ENCODE measurements around the gene CXCL16.

The CXCL16 gene

DNA sequence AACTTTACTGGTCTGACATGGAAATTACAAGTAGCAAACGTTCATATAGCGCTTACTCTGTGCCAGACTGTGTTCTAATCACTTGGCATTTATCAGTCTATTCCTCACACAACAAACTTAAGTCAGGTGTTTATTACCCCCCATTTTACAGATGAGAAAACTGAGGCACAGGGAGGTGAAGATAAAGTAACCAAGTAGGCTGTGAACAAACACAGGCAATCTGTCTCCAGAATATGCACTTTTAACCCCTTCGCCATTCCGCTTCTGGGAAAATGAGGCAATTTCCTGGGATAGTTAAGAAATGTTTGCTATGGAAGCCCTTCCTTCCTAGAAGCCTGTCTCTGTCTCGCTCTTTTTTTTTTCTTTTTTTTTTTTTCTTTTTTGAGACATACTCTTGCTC lies 12.2 kb upstream of the CXCL16 start:
- Histone ChIP-seq H3K9ac (ENCODE audit: low read depth in 1 of 2, low read length in 2 of 2) (no peak overlapping the region), H3K27ac (ENCODE audit: low read depth in 2 of 2, low read length in 2 of 2) (no peak overlapping the region), H3K4me3 (ENCODE audit: low read length in 2 of 2) (no peak overlapping the region), H3K4me1 (ENCODE audit: control insufficient read depth in 2 of 2, insufficient read depth in 2 of 2, low read length in 2 of 2) (no peaks in the 10 kb centered on the region), H3K36me3 (ENCODE audit: control insufficient read depth in 2 of 2, insufficient read depth in 2 of 2, low read length in 2 of 2) (no peaks in the 10 kb centered on the region), H3K27me3 (ENCODE audit: control insufficient read depth in 2 of 2, insufficient read depth in 2 of 2, low read length in 2 of 2) (peaks cover 0 to 5% of the 10 kb centered on the region in 2 donors), H3K9me3 (ENCODE audit: control insufficient read depth in 2 of 2, low read length in 2 of 2) (no peaks in the 10 kb centered on the region)

- no peak overlapping the region for H3K9ac ChIP-seq (ENCODE audit: low read depth in 1 of 2, low read length in 2 of 2)
- H3K9me3 ChIP-seq (ENCODE audit: control insufficient read depth in 2 of 2, low read length in 2 of 2): no peaks in the 10 kb centered on the region
- H3K4me1 ChIP-seq (ENCODE audit: control insufficient read depth in 2 of 2, insufficient read depth in 2 of 2, low read length in 2 of 2): no peaks in the 10 kb centered on the region
- no peak overlapping the region for H3K27ac ChIP-seq (ENCODE audit: low read depth in 2 of 2, low read length in 2 of 2)
- H3K27me3 ChIP-seq (ENCODE audit: control insufficient read depth in 2 of 2, insufficient read depth in 2 of 2, low read length in 2 of 2): peaks cover 0 to 5% of the 10 kb centered on the region in 2 donors
- no peak overlapping the region for H3K4me3 ChIP-seq (ENCODE audit: low read length in 2 of 2)
- H3K36me3 ChIP-seq (ENCODE audit: control insufficient read depth in 2 of 2, insufficient read depth in 2 of 2, low read length in 2 of 2): no peaks in the 10 kb centered on the region
These were observed 10.9 kb upstream of the CXCL16 start for GRCh38 chr17:4750606-4751005.

- Histone ChIP-seq H3K27ac (ENCODE audit: low read depth in 2 of 2, low read length in 2 of 2) (no peak overlapping the region), H3K9ac (ENCODE audit: low read depth in 1 of 2, low read length in 2 of 2) (no peak overlapping the region), H3K4me1 (ENCODE audit: control insufficient read depth in 2 of 2, insufficient read depth in 2 of 2, low read length in 2 of 2) (peaks cover 0 to 6% of the 10 kb centered on the region in 2 donors), H3K27me3 (ENCODE audit: control insufficient read depth in 2 of 2, insufficient read depth in 2 of 2, low read length in 2 of 2) (peaks cover 2 to 5% of the 10 kb centered on the region in 2 donors), H3K36me3 (ENCODE audit: control insufficient read depth in 2 of 2, insufficient read depth in 2 of 2, low read length in 2 of 2) (no peaks in the 10 kb centered on the region), H3K4me3 (ENCODE audit: low read length in 2 of 2) (no peak overlapping the region), H3K9me3 (ENCODE audit: control insufficient read depth in 2 of 2, low read length in 2 of 2) (no peaks in the 10 kb centered on the region)
These were observed 9.0 kb upstream of the CXCL16 start for GRCh38 chr17:4748686-4749085.

DNA sequence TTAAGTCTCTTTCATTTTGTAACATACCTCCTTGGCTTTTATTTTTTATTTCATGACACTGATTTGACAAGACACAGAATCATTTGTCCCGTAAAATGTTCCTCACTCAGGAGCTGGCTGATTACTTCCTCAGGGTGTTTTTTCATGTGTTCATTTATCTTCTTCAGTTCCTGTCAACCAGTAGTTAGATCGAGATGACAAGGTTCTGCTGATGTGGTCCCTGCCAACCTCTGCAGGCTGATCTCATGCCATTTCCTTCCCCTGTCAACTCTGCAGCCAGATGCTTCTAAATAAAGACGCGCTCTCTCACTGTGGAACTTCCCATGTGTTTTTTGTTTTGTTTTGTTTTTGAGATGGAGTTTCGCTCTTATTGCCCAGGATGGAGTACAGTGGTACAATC lies 8.1 kb upstream of the CXCL16 start:
- peaks cover 0 to 6% of the 10 kb centered on the region in 2 donors for H3K4me1 ChIP-seq (ENCODE audit: control insufficient read depth in 2 of 2, insufficient read depth in 2 of 2, low read length in 2 of 2)
- H3K36me3 ChIP-seq (ENCODE audit: control insufficient read depth in 2 of 2, insufficient read depth in 2 of 2, low read length in 2 of 2): no peaks in the 10 kb centered on the region
- H3K9ac ChIP-seq (ENCODE audit: low read depth in 1 of 2, low read length in 2 of 2): no peak overlapping the region
- H3K9me3 ChIP-seq (ENCODE audit: control insufficient read depth in 2 of 2, low read length in 2 of 2): no peaks in the 10 kb centered on the region
- peaks cover 0 to 5% of the 10 kb centered on the region in 2 donors for H3K27me3 ChIP-seq (ENCODE audit: control insufficient read depth in 2 of 2, insufficient read depth in 2 of 2, low read length in 2 of 2)
- H3K4me3 ChIP-seq (ENCODE audit: low read length in 2 of 2): no peak overlapping the region
- no peak overlapping the region for H3K27ac ChIP-seq (ENCODE audit: low read depth in 2 of 2, low read length in 2 of 2)

- Histone ChIP-seq H3K9me3 (ENCODE audit: control insufficient read depth in 2 of 2, low read length in 2 of 2) (no peaks in the 10 kb centered on the region), H3K27ac (ENCODE audit: low read depth in 2 of 2, low read length in 2 of 2) (no peak overlapping the region), H3K9ac (ENCODE audit: low read depth in 1 of 2, low read length in 2 of 2) (no peak overlapping the region), H3K27me3 (ENCODE audit: control insufficient read depth in 2 of 2, insufficient read depth in 2 of 2, low read length in 2 of 2) (peaks cover 0 to 5% of the 10 kb centered on the region in 2 donors), H3K36me3 (ENCODE audit: control insufficient read depth in 2 of 2, insufficient read depth in 2 of 2, low read length in 2 of 2) (no peaks in the 10 kb centered on the region), H3K4me1 (ENCODE audit: control insufficient read depth in 2 of 2, insufficient read depth in 2 of 2, low read length in 2 of 2) (peaks cover 0 to 6% of the 10 kb centered on the region in 2 donors), H3K4me3 (ENCODE audit: low read length in 2 of 2) (no peak overlapping the region)
These were observed 5.6 kb upstream of the CXCL16 start for GRCh38 chr17:4744999-4745969.

- Histone ChIP-seq H3K36me3 (ENCODE audit: control insufficient read depth in 2 of 2, insufficient read depth in 2 of 2, low read length in 2 of 2) (no peaks in the 10 kb centered on the region), H3K4me1 (ENCODE audit: control insufficient read depth in 2 of 2, insufficient read depth in 2 of 2, low read length in 2 of 2) (peaks cover 5 to 9% of the 10 kb centered on the region in 2 donors), H3K9ac (ENCODE audit: low read depth in 1 of 2, low read length in 2 of 2) (no peak overlapping the region), H3K27me3 (ENCODE audit: control insufficient read depth in 2 of 2, insufficient read depth in 2 of 2, low read length in 2 of 2) (peaks cover 0 to 5% of the 10 kb centered on the region in 2 donors), H3K27ac (ENCODE audit: low read depth in 2 of 2, low read length in 2 of 2) (no peak overlapping the region), H3K9me3 (ENCODE audit: control insufficient read depth in 2 of 2, low read length in 2 of 2) (no peaks in the 10 kb centered on the region), H3K4me3 (ENCODE audit: low read length in 2 of 2) (no peak overlapping the region)
These were observed 4.2 kb upstream of the CXCL16 start for GRCh38 chr17:4743898-4744297.

DNA sequence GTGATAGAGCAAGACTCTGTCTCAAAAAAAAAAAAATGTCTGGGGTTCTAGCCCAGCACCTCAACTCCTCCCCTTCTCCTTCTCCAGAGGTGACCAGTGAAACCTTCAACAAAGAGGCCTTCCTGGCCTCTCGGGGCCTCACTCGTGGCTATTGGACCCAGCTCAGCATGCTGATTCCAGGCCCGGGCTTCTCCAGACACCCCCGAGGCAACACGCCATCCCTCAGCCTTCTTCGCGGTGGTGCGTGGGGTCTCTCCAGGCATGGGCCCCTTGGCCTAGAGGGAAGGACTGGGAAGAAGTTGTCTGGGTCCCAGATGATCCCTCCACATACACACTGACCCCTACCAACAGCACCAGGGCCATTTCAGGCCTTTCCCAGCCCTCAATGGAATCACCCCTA lies 3.5 kb upstream of the CXCL16 start:
- no peak overlapping the region for H3K9ac ChIP-seq (ENCODE audit: low read depth in 1 of 2, low read length in 2 of 2)
- peaks cover 8 to 16% of the 10 kb centered on the region in 2 donors for H3K4me1 ChIP-seq (ENCODE audit: control insufficient read depth in 2 of 2, insufficient read depth in 2 of 2, low read length in 2 of 2)
- H3K27ac ChIP-seq (ENCODE audit: low read depth in 2 of 2, low read length in 2 of 2): no peak overlapping the region
- H3K36me3 ChIP-seq (ENCODE audit: control insufficient read depth in 2 of 2, insufficient read depth in 2 of 2, low read length in 2 of 2): no peaks in the 10 kb centered on the region
- H3K4me3 ChIP-seq (ENCODE audit: low read length in 2 of 2): no peak overlapping the region
- H3K27me3 ChIP-seq (ENCODE audit: control insufficient read depth in 2 of 2, insufficient read depth in 2 of 2, low read length in 2 of 2): peaks cover 0 to 5% of the 10 kb centered on the region in 2 donors
- H3K9me3 ChIP-seq (ENCODE audit: control insufficient read depth in 2 of 2, low read length in 2 of 2): no peaks in the 10 kb centered on the region

- Histone ChIP-seq H3K27ac (ENCODE audit: low read depth in 2 of 2, low read length in 2 of 2) (no peak overlapping the region), H3K4me3 (ENCODE audit: low read length in 2 of 2) (no peak overlapping the region), H3K9ac (ENCODE audit: low read depth in 1 of 2, low read length in 2 of 2) (no peak overlapping the region), H3K36me3 (ENCODE audit: control insufficient read depth in 2 of 2, insufficient read depth in 2 of 2, low read length in 2 of 2) (no peaks in the 10 kb centered on the region), H3K27me3 (ENCODE audit: control insufficient read depth in 2 of 2, insufficient read depth in 2 of 2, low read length in 2 of 2) (peaks cover 0 to 5% of the 10 kb centered on the region in 2 donors), H3K9me3 (ENCODE audit: control insufficient read depth in 2 of 2, low read length in 2 of 2) (no peaks in the 10 kb centered on the region), H3K4me1 (ENCODE audit: control insufficient read depth in 2 of 2, insufficient read depth in 2 of 2, low read length in 2 of 2) (peaks cover 8 to 18% of the 10 kb centered on the region in 2 donors)
These were observed 2.9 kb upstream of the CXCL16 start for GRCh38 chr17:4742629-4743028.

DNA sequence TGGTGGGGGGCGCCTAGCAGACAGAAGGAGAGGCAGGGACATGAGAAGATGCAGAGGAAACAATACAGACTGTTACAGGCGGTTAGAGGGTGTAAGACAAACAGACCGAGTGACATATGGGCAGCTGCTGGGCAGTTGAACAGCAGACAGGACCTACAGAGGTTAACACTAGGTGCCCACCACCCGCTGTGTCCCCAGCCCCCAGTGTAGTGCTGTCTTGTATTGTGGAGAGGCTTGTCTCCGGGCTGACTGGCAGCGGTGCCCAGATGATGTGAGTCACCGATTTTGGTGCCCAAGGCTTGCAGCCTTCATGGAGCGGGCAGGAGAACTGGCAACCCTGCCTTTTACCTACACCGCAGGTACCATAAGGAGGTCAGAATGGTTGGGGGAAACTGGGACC lies 2.4 kb upstream of the CXCL16 start:
- no peak overlapping the region for H3K9ac ChIP-seq (ENCODE audit: low read depth in 1 of 2, low read length in 2 of 2)
- no peaks in the 10 kb centered on the region for H3K36me3 ChIP-seq (ENCODE audit: control insufficient read depth in 2 of 2, insufficient read depth in 2 of 2, low read length in 2 of 2)
- H3K4me3 ChIP-seq (ENCODE audit: low read length in 2 of 2): no peak overlapping the region
- H3K4me1 ChIP-seq (ENCODE audit: control insufficient read depth in 2 of 2, insufficient read depth in 2 of 2, low read length in 2 of 2): peaks cover 8 to 18% of the 10 kb centered on the region in 2 donors
- H3K27me3 ChIP-seq (ENCODE audit: control insufficient read depth in 2 of 2, insufficient read depth in 2 of 2, low read length in 2 of 2): peaks cover 0 to 5% of the 10 kb centered on the region in 2 donors
- no peaks in the 10 kb centered on the region for H3K9me3 ChIP-seq (ENCODE audit: control insufficient read depth in 2 of 2, low read length in 2 of 2)
- H3K27ac ChIP-seq (ENCODE audit: low read depth in 2 of 2, low read length in 2 of 2): no peak overlapping the region

GRCh38 chr17:4741544-4741943 lies 1.8 kb upstream of the CXCL16 start:
- Histone ChIP-seq H3K36me3 (ENCODE audit: control insufficient read depth in 2 of 2, insufficient read depth in 2 of 2, low read length in 2 of 2) (no peaks in the 10 kb centered on the region), H3K4me1 (ENCODE audit: control insufficient read depth in 2 of 2, insufficient read depth in 2 of 2, low read length in 2 of 2) (peaks cover 8 to 18% of the 10 kb centered on the region in 2 donors), H3K27me3 (ENCODE audit: control insufficient read depth in 2 of 2, insufficient read depth in 2 of 2, low read length in 2 of 2) (peaks cover 0 to 5% of the 10 kb centered on the region in 2 donors), H3K9ac (ENCODE audit: low read depth in 1 of 2, low read length in 2 of 2) (no peak overlapping the region), H3K9me3 (ENCODE audit: control insufficient read depth in 2 of 2, low read length in 2 of 2) (no peaks in the 10 kb centered on the region), H3K27ac (ENCODE audit: low read depth in 2 of 2, low read length in 2 of 2) (no peak overlapping the region), H3K4me3 (ENCODE audit: low read length in 2 of 2) (no peak overlapping the region)
